H1 (cell line): ENCODE data around the gene ZSWIM2. TPM values are rescaled to one million over a fixed set of nuclear protein-coding genes. Genes with fewer than 3 reads are reported as not detected.

Source experiments
- ASH2L ChIP-seq: fragments of 200-600, 300-600 bp; sonication (generic); IDR thresholded peaks from one replicate; pipeline ENCODE4 v1.7.1; 2017; ENCODE audit warnings: low read length
- CBX8 ChIP-seq: fragments of 300-800, 300-1000 bp; sonication (generic); IDR thresholded peaks from 2 replicates; pipeline ENCODE4 v1.7.1; 2016; ENCODE audit warnings: low read depth, low read length, borderline replicate concordance
- CTBP2 ChIP-seq: IDR thresholded peaks from 2 replicates; pipeline ENCODE4 v1.7.0; 2011; ENCODE audit warnings: borderline replicate concordance, mild to moderate bottlenecking, moderate library complexity, mixed read lengths, low read length; ENCODE audit not compliant: insufficient read depth, insufficient read length
- E2F6 ChIP-seq: IDR thresholded peaks from 2 replicates; pipeline ENCODE4 v1.6.1; 2012; ENCODE audit warnings: inconsistent platforms
- FOSL1 ChIP-seq: IDR thresholded peaks from 2 replicates; pipeline ENCODE4 v1.6.1; 2011; ENCODE audit warnings: mild to moderate bottlenecking, low read depth, low read length, moderate library complexity; ENCODE audit not compliant: insufficient read depth
- KDM4A ChIP-seq: IDR thresholded peaks from one replicate; pipeline ENCODE4 v1.7.1; 2012; ENCODE audit warnings: low read depth, mild to moderate bottlenecking, moderate library complexity, low read length, inconsistent platforms; ENCODE audit not compliant: severe bottlenecking
- RXRA ChIP-seq: IDR thresholded peaks from 2 replicates; pipeline ENCODE4 v1.6.1; 2011; ENCODE audit warnings: low read depth, mild to moderate bottlenecking, low read length, moderate library complexity; ENCODE audit not compliant: insufficient read depth
- SIN3A ChIP-seq, 2 experiments: IDR thresholded peaks in 1 of 2; conservative IDR thresholded peaks in 1 of 2; 2 replicates each; pipeline ENCODE4 v1.6.1; 2011 to 2012; ENCODE audit warnings: low read length in 2 of 2, improper control_type of control experiment in 1 of 2, low read depth in 1 of 2, mild to moderate bottlenecking in 1 of 2
- TCF12 ChIP-seq: IDR thresholded peaks from 2 replicates; pipeline ENCODE4 v1.6.1; 2011; ENCODE audit warnings: low read depth, mild to moderate bottlenecking, low read length
- YY1 ChIP-seq: IDR thresholded peaks from 2 replicates; pipeline ENCODE4 v1.6.1; 2011; ENCODE audit warnings: low read depth, mild to moderate bottlenecking, low read length
- polyA plus RNA-seq, 7 experiments: library from polyadenylated mRNA; depleted of rRNA in 3 of 7; stranded (reverse) in 5 of 7; unstranded in 2 of 7; fragments of >200 nt in 5 of 7; fragments of 200-250 nt in 2 of 7; gene quantifications; 1 replicate in 5 of 7; 2 replicates in 1 of 7; 4 replicates in 1 of 7; pipeline versions ENCODE4 v1.2.1 to v1.2.3, GENCODE V29; 2011 to 2013; ENCODE audit warnings: missing spikeins in 2 of 7, mixed read lengths in 2 of 7
- total RNA-seq: library from RNA; stranded (reverse); fragmentation: NEBNext Ultra II Directional; extraction: Animal tissue kit (Norgen Biotek cat#: 25700); gene quantifications from 2 replicates; pipeline ENCODE4 v1.2.1, GENCODE V29; 2021
- TF ChIP-seq, protein P1 (sequence below), 3 experiments: IDR thresholded peaks; 1 replicate in 2 of 3; 2 replicates in 1 of 3; pipeline versions ENCODE4 v1.5.1 to v1.6.1; 2011; ENCODE audit warnings: low read length in 3 of 3, mild to moderate bottlenecking in 3 of 3, inconsistent platforms in 2 of 3, low read depth in 1 of 3, moderate library complexity in 1 of 3; ENCODE audit not compliant: insufficient read depth in 1 of 3; ENCODE audit errors: control extremely low read depth in 1 of 3

Gene ZSWIM2
- total and polyA plus RNA-seq, 2 of the 8 experiments (the other 6 are each of a cell fraction or from before 2014, with no cell fraction given), result not detected

DNA sequence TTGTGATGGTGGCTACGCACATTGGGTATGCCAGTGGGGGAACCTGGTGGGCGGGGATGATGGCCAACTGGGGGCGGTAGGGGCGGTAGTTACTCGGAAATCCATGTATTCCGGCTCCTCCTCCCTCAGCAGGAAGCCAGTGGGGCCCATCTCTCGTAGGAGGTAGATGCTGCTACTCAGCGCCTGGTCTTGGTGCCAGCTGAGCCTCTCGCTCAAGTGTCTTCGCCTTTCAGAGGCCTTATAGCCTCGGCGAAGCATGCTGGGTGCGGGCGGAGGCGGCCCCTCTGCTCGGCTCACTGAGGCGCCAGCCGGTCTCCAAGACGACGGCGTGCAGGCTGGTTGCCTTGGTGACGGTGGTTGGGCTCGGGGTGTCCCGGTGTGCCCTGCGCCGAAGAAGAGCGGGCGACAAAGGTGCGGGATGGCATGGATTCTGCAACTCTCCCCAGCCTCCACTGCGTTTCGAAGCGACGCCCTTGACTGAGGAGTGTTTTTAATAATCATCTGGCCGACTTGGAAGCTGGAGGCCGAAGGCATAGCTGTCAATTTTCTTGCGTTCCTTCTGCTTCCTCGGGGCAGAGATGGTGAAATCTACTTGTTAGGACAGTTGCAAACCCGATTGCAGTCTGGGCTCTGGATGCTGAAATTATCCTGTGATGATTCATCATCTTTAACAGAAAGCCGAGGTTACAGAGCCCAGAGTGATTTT is at the start of gene ZSWIM2 (continued):
- TF ChIP-seq, protein P1, sequence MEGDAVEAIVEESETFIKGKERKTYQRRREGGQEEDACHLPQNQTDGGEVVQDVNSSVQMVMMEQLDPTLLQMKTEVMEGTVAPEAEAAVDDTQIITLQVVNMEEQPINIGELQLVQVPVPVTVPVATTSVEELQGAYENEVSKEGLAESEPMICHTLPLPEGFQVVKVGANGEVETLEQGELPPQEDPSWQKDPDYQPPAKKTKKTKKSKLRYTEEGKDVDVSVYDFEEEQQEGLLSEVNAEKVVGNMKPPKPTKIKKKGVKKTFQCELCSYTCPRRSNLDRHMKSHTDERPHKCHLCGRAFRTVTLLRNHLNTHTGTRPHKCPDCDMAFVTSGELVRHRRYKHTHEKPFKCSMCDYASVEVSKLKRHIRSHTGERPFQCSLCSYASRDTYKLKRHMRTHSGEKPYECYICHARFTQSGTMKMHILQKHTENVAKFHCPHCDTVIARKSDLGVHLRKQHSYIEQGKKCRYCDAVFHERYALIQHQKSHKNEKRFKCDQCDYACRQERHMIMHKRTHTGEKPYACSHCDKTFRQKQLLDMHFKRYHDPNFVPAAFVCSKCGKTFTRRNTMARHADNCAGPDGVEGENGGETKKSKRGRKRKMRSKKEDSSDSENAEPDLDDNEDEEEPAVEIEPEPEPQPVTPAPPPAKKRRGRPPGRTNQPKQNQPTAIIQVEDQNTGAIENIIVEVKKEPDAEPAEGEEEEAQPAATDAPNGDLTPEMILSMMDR (IDR thresholded peaks at IDR 0.05; ENCODE audit: control extremely low read depth in 1 of 3, insufficient read depth in 1 of 3, low read depth in 1 of 3, low read length in 3 of 3), result no peak
- TF ChIP-seq ASH2L (peak; percentile 52), FOSL1 (no peak), TCF12 (no peak), YY1 (no peak; the same call in 1 of the 2 replicates), CBX8 (no peak), KDM4A (peak; percentile 84), CTBP2 (no peak), RXRA (no peak), SIN3A (conservative IDR thresholded peaks at IDR 0.05 in 1 of 2, IDR thresholded peaks at IDR 0.05 in 1 of 2; ENCODE audit: low read depth in 1 of 2, low read length in 2 of 2) (peak; percentile 52 to 99; a peak in 2 of 4 replicates), E2F6 (peak; percentile 96)
